Stimulated activated effector memory CD8-positive, alpha-beta T cell treated with anti-CD3 and anti-CD28 coated beads, Interleukin-12 subunit alpha, Interleukin-12 subunit beta, amount 100 ng/mL, for 72 hours (primary cell): Measurements from ENCODE around the gene KCNIP3.

Experiments
- ATAC-seq: fragments of 150-1000 bp; cut with Tn5 transposase; 2 replicates; pipeline ENCODE4 v1.10.0; 2021
- DNase-seq, 2 donors: peaks; one replicate each; pipeline ENCODE4 v3.0.0; 2021 to 2022; ENCODE audit warnings: low spot score in 2 of 2
- H3K27ac Mint-ChIP-seq: one replicate; pipeline ENCODE4 v1.8.0; 2022; ENCODE audit warnings: mild to moderate bottlenecking, mixed read lengths
- H3K36me3 Mint-ChIP-seq: one replicate; pipeline ENCODE4 v1.8.0; 2022; ENCODE audit warnings: mild to moderate bottlenecking, mixed read lengths
- H3K4me1 Mint-ChIP-seq: one replicate; pipeline ENCODE4 v1.8.0; 2022; ENCODE audit warnings: mixed read lengths
- H3K4me3 Mint-ChIP-seq: one replicate; pipeline ENCODE4 v1.8.0; 2022; ENCODE audit warnings: mild to moderate bottlenecking, mixed read lengths
- H3K9me3 Mint-ChIP-seq: one replicate; pipeline ENCODE4 v1.8.0; 2022; ENCODE audit warnings: mixed read lengths

Gene KCNIP3

GRCh38 chr2:95271381-95271971 is 25.7 kb upstream of the KCNIP3 start:
- H3K4me1 Mint-ChIP-seq = no peaks in the 10 kb centered on the region
- no peak for DNase-seq
- no peak overlapping the region for H3K27ac Mint-ChIP-seq
- no peak for ATAC-seq
- no peaks in the 10 kb centered on the region for H3K36me3 Mint-ChIP-seq
- H3K9me3 Mint-ChIP-seq = no peaks in the 10 kb centered on the region
- no peak overlapping the region for H3K4me3 Mint-ChIP-seq

- Mint-ChIP-seq H3K36me3 (no peaks in the 10 kb centered on the region), H3K27ac (no peak overlapping the region), H3K4me3 (no peak overlapping the region), H3K4me1 (no peaks in the 10 kb centered on the region), H3K9me3 (no peaks in the 10 kb centered on the region)
- ATAC-seq = no peak
- no peak for DNase-seq
Observed at GRCh38 chr2:95272299-95272751, 24.8 kb upstream of the KCNIP3 start.

GRCh38 chr2:95272781-95273180 is 24.4 kb upstream of the KCNIP3 start:
- ATAC-seq (no peak), DNase-seq (no peak)
- Mint-ChIP-seq H3K4me3 (no peak overlapping the region), H3K36me3 (no peaks in the 10 kb centered on the region), H3K4me1 (no peaks in the 10 kb centered on the region), H3K27ac (no peak overlapping the region), H3K9me3 (no peaks in the 10 kb centered on the region)

- ATAC-seq (no peak), DNase-seq (no peak)
- Mint-ChIP-seq H3K4me3 (no peak overlapping the region), H3K27ac (no peak overlapping the region), H3K4me1 (no peaks in the 10 kb centered on the region), H3K36me3 (no peaks in the 10 kb centered on the region), H3K9me3 (no peaks in the 10 kb centered on the region)
Observed at GRCh38 chr2:95273566-95274290, 23.4 kb upstream of the KCNIP3 start.

GRCh38 chr2:95274291-95275150 is 22.6 kb upstream of the KCNIP3 start, which contains the start of gene PROM2:
TSS of gene PROM2 (plus strand) at chr2:95274449. CDS start at chr2:95274586, 137 bp downstream.
- Mint-ChIP-seq H3K4me1 (no peaks in the 10 kb centered on the region), H3K27ac (no peak within 1 kb of the TSS), H3K4me3 (no peak within 1 kb of the TSS), H3K36me3 (no peaks in the 10 kb centered on the region), H3K9me3 (no peaks in the 10 kb centered on the region)
- ATAC-seq (no peak), DNase-seq (no peak)

GRCh38 chr2:95275151-95275515 is 22.0 kb upstream of the KCNIP3 start:
- ATAC-seq = no peak
- Mint-ChIP-seq H3K4me3 (no peak overlapping the region), H3K4me1 (no peaks in the 10 kb centered on the region), H3K36me3 (no peaks in the 10 kb centered on the region), H3K9me3 (no peaks in the 10 kb centered on the region), H3K27ac (no peak overlapping the region)
- DNase-seq = no peak

- no peak for DNase-seq
- H3K9me3 Mint-ChIP-seq = no peaks in the 10 kb centered on the region
- ATAC-seq = no peak
- H3K27ac Mint-ChIP-seq = no peak overlapping the region
- no peaks in the 10 kb centered on the region for H3K36me3 Mint-ChIP-seq
- no peaks in the 10 kb centered on the region for H3K4me1 Mint-ChIP-seq
- H3K4me3 Mint-ChIP-seq = no peak overlapping the region
Observed at GRCh38 chr2:95275601-95276243, 21.4 kb upstream of the KCNIP3 start.

- DNase-seq (no peak), ATAC-seq (no peak)
- no peaks in the 10 kb centered on the region for H3K9me3 Mint-ChIP-seq
- H3K36me3 Mint-ChIP-seq = no peaks in the 10 kb centered on the region
- no peak overlapping the region for H3K27ac Mint-ChIP-seq
- H3K4me3 Mint-ChIP-seq = no peak overlapping the region
- no peaks in the 10 kb centered on the region for H3K4me1 Mint-ChIP-seq
Observed at GRCh38 chr2:95276244-95276887, 20.8 kb upstream of the KCNIP3 start.

GRCh38 chr2:95276888-95277245 is 20.3 kb upstream of the KCNIP3 start:
- H3K27ac Mint-ChIP-seq = no peak overlapping the region
- H3K36me3 Mint-ChIP-seq = no peaks in the 10 kb centered on the region
- no peak overlapping the region for H3K4me3 Mint-ChIP-seq
- no peaks in the 10 kb centered on the region for H3K4me1 Mint-ChIP-seq
- DNase-seq (no peak), ATAC-seq (no peak)
- no peaks in the 10 kb centered on the region for H3K9me3 Mint-ChIP-seq

GRCh38 chr2:95277246-95277906 is 19.8 kb upstream of the KCNIP3 start:
- DNase-seq = no peak
- no peaks in the 10 kb centered on the region for H3K9me3 Mint-ChIP-seq
- H3K27ac Mint-ChIP-seq = no peak overlapping the region
- H3K36me3 Mint-ChIP-seq = no peaks in the 10 kb centered on the region
- ATAC-seq = no peak
- no peak overlapping the region for H3K4me3 Mint-ChIP-seq
- no peaks in the 10 kb centered on the region for H3K4me1 Mint-ChIP-seq

- Mint-ChIP-seq H3K4me1 (no peaks in the 10 kb centered on the region), H3K36me3 (no peaks in the 10 kb centered on the region), H3K9me3 (no peaks in the 10 kb centered on the region), H3K4me3 (no peak overlapping the region), H3K27ac (no peak overlapping the region)
- DNase-seq (no peak), ATAC-seq (no peak)
Observed at GRCh38 chr2:95278051-95278471, 19.1 kb upstream of the KCNIP3 start.

- Mint-ChIP-seq H3K36me3 (no peaks in the 10 kb centered on the region), H3K27ac (no peak overlapping the region), H3K4me3 (no peak overlapping the region), H3K4me1 (no peaks in the 10 kb centered on the region), H3K9me3 (no peaks in the 10 kb centered on the region)
- ATAC-seq (no peak), DNase-seq (no peak)
Observed at GRCh38 chr2:95278637-95279225, 18.4 kb upstream of the KCNIP3 start.

- no peak for ATAC-seq
- no peaks in the 10 kb centered on the region for H3K36me3 Mint-ChIP-seq
- no peak overlapping the region for H3K27ac Mint-ChIP-seq
Observed at GRCh38 chr2:95279435-95280035, 17.6 kb upstream of the KCNIP3 start.

GRCh38 chr2:95281071-95281470 is 16.1 kb upstream of the KCNIP3 start:
- Mint-ChIP-seq H3K27ac (no peak overlapping the region), H3K4me1 (no peaks in the 10 kb centered on the region), H3K36me3 (no peaks in the 10 kb centered on the region), H3K4me3 (no peak overlapping the region), H3K9me3 (no peaks in the 10 kb centered on the region)
- ATAC-seq (no peak), DNase-seq (no peak)

More at GRCh38 chr2:95279435-95280035, 17.6 kb upstream of the KCNIP3 start:
- Mint-ChIP-seq H3K4me1 (no peaks in the 10 kb centered on the region), H3K4me3 (no peak overlapping the region), H3K9me3 (no peaks in the 10 kb centered on the region)
- no peak for DNase-seq
